ENCODE results near the gene TSPOAP1.

The TSPOAP1 gene

DNA sequence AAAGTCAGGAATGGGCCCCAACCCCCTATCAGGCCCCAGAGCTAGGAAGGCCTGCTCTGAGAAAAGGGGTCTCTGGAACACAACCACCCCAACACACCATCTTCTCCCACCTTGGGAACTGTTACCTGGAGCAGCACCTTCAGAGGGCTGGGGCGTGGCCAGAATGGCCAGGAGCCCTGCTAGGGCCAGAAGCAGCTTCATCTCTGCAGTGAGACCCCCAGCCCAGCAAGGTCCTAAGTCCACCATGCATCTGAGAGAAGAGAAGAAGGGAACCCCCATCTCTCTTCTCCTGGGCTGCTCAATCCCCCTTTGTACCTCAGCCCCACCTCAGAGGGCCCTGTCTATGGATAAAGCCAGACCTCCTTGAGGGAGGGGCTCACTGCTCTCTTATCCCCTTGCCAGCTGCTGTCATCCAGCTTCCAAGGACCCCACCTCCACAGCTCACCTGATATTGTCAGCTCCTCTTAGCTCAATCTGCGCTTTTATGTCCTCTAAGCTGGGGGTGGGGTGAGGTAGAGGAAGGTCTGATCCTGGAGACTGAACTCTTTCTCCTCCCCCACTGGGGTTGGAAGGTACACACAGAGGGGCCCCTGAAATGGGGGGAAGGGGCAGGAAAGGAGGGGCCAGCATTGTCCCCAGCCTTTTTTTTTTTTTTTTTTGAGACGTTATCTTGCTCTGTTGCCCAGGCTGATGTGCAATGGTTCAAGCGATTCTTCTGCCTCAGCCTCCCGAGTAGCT is 47.9 kb downstream of the TSPOAP1 start, which contains the start of gene MPO:
MPO (minus strand) TSS at position 456 of the 738 bp plus-strand sequence; CDS start at position 279, 177 bp downstream.
- FAIRE-seq (no peak), DNase-seq (ENCODE audit: insufficient read length, low spot score) (no peak)

DNA sequence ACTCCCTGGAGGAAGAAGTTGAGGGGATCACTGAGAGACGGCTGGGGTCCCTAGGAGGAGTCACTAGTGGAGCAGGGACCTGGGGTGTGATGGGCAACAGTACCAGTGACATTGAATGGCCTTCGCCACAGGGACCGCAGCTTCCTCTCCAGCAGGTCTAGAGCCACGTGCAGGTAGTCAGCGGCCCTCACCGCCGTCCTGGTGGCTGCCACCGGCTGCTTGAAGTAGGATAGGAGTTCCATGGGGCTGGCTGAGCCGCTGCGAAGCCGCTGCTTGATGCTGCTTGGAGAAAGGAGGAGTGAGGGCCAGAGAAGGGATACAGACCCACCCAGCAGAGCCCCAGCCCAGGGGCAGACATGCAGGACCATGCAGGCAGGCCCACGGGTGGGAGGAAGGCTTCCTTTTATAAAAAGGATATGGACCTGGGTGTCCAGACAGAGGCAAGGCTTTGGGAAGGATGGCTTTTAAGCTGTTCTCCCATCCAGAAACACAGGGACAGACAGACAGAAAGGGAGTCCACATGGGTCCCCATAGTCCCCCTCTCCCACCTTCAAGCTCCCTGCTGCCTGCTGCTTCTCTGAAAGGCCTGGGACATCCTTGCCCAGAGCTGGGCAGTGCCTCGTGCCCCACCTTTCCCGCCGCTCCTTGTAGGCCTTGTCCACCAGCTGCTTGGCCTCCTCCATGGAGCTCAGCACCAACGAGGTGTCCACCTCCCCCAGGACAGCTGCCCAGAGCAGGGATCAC is 48.7 kb downstream of the TSPOAP1 start:
- no peak for DNase-seq (ENCODE audit: insufficient read length, low spot score)
- FAIRE-seq: no peak

DNA sequence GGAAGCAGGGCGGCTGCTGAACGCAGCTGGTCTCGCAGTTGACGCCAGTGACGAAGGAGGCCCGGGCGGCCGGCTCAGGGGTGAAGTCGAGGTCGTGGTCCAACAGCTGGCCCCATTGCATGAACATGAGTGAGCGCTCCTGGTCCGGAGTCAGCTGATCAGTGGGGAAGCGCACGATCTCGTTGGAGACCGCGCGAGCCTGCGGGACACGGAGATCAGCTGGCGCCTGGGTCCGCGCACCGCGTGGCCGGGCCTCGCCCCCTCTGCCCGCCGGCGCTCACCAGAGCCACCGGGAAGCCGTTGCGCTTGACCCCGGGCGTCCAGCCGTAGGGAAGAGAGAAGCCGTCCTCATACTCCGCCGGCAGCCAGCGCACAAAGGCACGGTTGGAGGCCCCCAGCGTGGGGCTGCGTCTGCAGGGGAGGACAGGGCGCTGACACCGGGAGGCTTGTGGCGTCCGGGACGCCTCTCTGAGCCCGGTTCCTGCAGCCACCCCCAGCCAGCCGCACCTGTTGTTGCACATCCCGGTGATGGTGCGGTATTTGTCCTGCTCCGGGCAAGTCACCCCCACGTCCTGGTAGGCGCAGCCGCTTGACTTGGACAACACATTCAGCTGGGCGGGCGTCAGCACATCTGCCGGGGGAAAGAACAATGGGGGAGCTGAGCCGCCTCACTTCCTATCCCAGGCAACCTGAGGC is 49.4 kb downstream of the TSPOAP1 start:
- no peak for DNase-seq (ENCODE audit: insufficient read length, low spot score)
- no peak for FAIRE-seq

DNA sequence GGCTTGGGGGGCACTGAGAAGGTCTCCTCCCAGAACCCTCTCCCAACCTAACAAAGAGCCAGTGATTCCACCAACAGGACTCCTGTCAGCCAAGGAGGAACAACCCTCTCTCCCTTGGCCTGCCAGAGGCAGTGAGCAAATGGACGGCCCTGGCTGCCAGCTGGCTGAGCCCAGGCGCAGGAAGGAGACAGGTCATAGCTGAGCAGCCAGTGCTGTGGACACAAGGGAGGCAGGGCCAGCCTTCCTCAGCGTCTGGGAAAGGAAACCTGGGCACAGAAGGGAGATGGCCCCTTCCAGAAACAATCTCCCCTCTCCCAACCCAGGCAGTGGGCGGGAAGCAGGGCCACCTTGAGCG is 50.0 kb downstream of the TSPOAP1 start:
- FAIRE-seq (no peak), DNase-seq (ENCODE audit: insufficient read length, low spot score) (no peak)

- no peak for FAIRE-seq
- DNase-seq (ENCODE audit: insufficient read length, low spot score): no peak
Observed at GRCh38 chr17:58277802-58278595, 50.6 kb downstream of the TSPOAP1 start.

- FAIRE-seq (no peak), DNase-seq (ENCODE audit: insufficient read length, low spot score) (no peak)
Observed at GRCh38 chr17:58277107-58277801, 51.3 kb downstream of the TSPOAP1 start.

DNA sequence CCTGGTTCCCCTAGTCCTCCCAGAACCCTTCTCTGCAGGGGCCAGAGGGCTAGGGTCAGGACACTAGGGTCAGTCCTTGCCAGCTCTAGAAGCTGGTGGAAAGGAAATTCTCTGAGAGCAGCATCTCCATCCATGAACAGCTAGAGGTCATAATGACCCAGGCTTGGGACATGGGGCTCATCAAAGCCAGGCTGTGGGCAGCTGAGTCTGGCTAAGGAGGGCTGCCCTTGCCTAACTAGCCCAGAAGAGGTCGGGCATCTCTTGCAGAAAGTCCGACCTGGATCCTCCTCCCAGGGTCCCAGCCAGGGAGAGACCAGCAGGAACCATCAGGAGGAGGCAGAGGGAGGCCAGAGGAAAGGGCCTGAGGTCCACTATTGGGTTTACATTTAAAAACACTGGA is 52.2 kb downstream of the TSPOAP1 start:
- FAIRE-seq (no peak), DNase-seq (ENCODE audit: insufficient read length, low spot score) (no peak)

DNA sequence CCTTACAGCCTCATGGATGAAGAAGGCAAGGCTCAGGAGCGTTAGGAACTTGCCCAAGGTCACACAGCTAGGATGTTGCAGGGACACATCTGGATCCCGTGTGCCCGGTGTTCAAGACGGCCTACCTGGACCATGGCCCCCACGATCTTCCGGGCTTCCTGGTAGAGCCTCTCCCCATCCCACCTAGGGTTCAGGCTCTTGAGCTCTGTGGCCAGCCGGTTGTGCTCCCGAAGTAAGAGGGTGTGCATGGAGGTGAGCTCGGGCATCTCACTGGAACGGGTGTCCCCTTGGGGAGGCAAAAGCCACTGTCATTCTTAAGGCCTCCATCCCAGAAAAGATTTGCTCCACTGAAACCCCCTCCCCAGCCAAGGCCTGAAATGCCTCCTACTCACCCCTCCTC is 53.2 kb downstream of the TSPOAP1 start:
- no peak for FAIRE-seq
- DNase-seq (ENCODE audit: insufficient read length, low spot score): no peak

DNA sequence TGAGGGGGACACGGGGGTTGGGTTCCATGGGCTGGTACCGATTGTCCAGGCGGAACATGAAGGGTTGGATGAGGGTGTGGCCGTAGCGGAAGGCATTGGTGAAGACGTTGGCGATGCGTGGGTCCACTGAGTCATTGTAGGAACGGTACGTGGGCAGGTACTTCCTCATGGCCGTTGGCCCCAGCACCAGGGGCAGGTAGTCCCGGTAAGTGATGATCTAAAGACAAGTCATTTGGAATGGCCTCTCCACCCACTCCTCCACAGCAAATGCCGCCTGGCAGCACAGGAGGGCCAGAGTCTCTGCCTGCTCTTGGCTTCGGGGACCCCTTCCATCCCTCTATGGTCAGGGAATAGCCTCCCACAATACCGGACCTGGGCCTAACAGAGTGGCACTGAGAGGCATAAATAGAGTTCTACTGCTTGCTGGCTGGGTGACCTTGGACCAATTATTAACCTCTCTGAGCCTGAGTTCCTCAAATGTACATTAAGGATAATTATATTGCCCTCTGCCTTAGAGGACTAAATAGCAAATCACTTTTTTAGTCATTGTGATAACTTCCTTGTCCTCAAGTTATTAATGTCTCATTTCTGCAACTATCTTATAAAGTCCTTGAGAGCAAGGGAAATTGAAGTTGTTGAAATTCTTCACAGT is 55.0 kb downstream of the TSPOAP1 start:
- no peak for FAIRE-seq
- no peak for DNase-seq (ENCODE audit: insufficient read length, low spot score)

GRCh38 chr17:58272367-58273280 is 56.0 kb downstream of the TSPOAP1 start:
- FAIRE-seq (no peak), DNase-seq (ENCODE audit: insufficient read length, low spot score) (no peak)

- DNase-seq (ENCODE audit: insufficient read length, low spot score) (no peak), FAIRE-seq (no peak)
Observed at GRCh38 chr17:58271216-58271931, 57.2 kb downstream of the TSPOAP1 start.

- no peak for DNase-seq (ENCODE audit: insufficient read length, low spot score)
- no peak for FAIRE-seq
Observed at GRCh38 chr17:58270476-58271215, 57.9 kb downstream of the TSPOAP1 start.

DNA sequence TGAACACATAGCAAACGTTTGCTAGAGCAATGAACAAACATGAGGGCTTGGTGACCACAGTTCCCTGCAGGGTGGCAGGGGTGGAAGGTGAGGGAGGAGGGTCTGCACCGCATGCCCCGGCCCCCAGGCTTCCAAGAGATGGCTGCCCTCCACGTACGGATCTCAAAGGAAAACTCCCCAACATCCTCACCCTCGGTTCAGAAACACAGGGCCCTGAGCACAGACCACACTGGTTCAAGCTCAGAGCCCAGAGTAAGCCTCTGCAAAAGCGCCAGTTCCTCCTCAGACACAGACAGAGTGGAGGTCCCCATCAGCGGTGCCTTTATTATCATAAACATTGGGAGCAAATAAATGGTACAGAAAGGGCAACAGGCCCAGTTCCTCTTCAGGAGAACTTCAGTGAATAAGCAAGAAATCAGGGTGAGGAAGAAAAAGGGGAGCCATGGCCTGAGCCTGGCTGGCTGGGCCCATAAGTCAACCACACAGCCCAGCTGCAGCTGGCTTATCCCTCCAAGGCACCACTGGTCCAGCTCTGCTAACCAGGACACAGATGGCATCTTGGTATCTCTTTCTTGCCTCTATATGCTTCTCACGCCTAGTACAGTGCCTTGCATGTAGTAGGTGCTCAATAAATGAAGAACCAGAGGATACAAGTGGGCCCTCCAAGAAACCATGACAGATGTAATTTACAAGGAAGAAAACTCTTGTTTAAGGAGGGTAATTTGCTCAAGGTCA is 58.9 kb downstream of the TSPOAP1 start:
- no peak for FAIRE-seq
- no peak for DNase-seq (ENCODE audit: insufficient read length, low spot score)

- no peak for FAIRE-seq
- DNase-seq (ENCODE audit: insufficient read length, low spot score): no peak
Observed at GRCh38 chr17:58268774-58269556, 59.6 kb downstream of the TSPOAP1 start.

DNA sequence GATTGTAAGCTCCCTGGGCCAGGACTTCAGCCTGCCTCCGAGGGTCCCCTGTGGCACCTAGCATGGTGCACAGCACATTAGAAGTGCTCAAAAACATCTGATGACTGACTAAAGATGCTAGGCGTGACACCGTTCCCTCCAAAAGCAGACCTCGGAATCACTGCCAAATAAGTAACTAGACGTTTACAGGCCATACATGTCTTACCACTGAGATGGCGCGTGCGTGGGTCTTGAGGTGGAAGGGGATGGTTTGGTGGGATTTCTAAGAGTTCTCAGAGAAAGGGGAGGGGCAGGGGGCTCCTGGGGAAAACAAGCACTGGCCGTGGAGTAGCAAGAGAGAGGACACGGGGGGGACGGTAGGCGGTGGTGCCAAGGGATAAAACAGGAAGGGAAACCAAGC is 60.3 kb downstream of the TSPOAP1 start:
- DNase-seq (ENCODE audit: insufficient read length, low spot score) (no peak), FAIRE-seq (no peak)
